Common myeloid progenitor, CD34-positive (primary cell): ENCODE results near the gene ZNF182.
"Not testable (repeated sequence)": the region's sequence is repeated elsewhere in the genome, so short reads cannot be mapped to it uniquely, and the experiment has no call there.

Experiments
- CTCF ChIA-PET: fragments of 350-600 bp; sonication (Branson Sonifier 250); formaldehyde crosslinking; loops from one replicate; lab custom pipeline; 2021; ENCODE audit warnings: antibody characterized with exemption; lab: Charles Lee
- POLR2A ChIA-PET: fragments of 350-600 bp; sonication (Branson Sonifier 250); formaldehyde crosslinking; loops from one replicate; lab custom pipeline; 2021; ENCODE audit warnings: antibody characterized with exemption; lab: Charles Lee
- DNase-seq, 3 donors: peaks; one replicate each; pipeline versions ENCODE4 v3.0.0 to v3.0.0-alpha.2; 2013
- H3K27ac ChIP-seq, 2 experiments: 1 replicate in 1 of 2; 2 replicates in 1 of 2; pipeline ENCODE4 v1.7.0; 2013; ENCODE audit warnings: inconsistent platforms in 2 of 2, low read length in 2 of 2, mild to moderate bottlenecking in 2 of 2, low read depth in 1 of 2, moderate library complexity in 1 of 2; ENCODE audit not compliant: severe bottlenecking in 2 of 2, insufficient read depth in 1 of 2, poor library complexity in 1 of 2
- H3K27me3 ChIP-seq, 5 experiments: replicated peaks in 2 of 5; 1 replicate in 3 of 5; 2 replicates in 2 of 5; pipeline versions ENCODE4 v1.6.1 to v1.7.0; 2013; ENCODE audit warnings: low read length in 4 of 5, mild to moderate bottlenecking in 2 of 5, moderate library complexity in 2 of 5, inconsistent platforms in 1 of 5; ENCODE audit not compliant: insufficient read depth in 5 of 5, control insufficient read depth in 4 of 5
- H3K36me3 ChIP-seq, 4 experiments: 1 replicate in 2 of 4; 2 replicates in 2 of 4; pipeline versions ENCODE4 v1.6.1 to v1.7.0; 2013; ENCODE audit warnings: low read length in 3 of 4, control low read depth in 1 of 4, mild to moderate bottlenecking in 1 of 4; ENCODE audit not compliant: control insufficient read depth in 4 of 4, insufficient read depth in 4 of 4
- H3K4me1 ChIP-seq, 4 experiments: 1 replicate in 3 of 4; 2 replicates in 1 of 4; pipeline versions ENCODE4 v1.6.1 to v1.7.1; 2013; ENCODE audit warnings: low read length in 3 of 4, mild to moderate bottlenecking in 3 of 4, control low read depth in 1 of 4, inconsistent platforms in 1 of 4, moderate library complexity in 1 of 4; ENCODE audit not compliant: control insufficient read depth in 4 of 4, insufficient read depth in 4 of 4; ENCODE audit errors: control extremely low read depth in 1 of 4
- H3K4me3 ChIP-seq, 7 experiments: 1 replicate in 4 of 7; 2 replicates in 3 of 7; pipeline versions ENCODE4 v1.5.1 to v1.7.0; 2013; ENCODE audit warnings: mild to moderate bottlenecking in 7 of 7, low read length in 6 of 7, moderate library complexity in 6 of 7, inconsistent platforms in 2 of 7, low read depth in 2 of 7, control low read depth in 1 of 7; ENCODE audit not compliant: insufficient read depth in 4 of 7, control insufficient read depth in 1 of 7; ENCODE audit errors: extremely low read depth in 1 of 7
- H3K9me3 ChIP-seq, 5 experiments: 1 replicate in 4 of 5; 2 replicates in 1 of 5; pipeline versions ENCODE4 v1.6.1 to v1.7.1; 2013; ENCODE audit warnings: low read length in 4 of 5, mild to moderate bottlenecking in 2 of 5, inconsistent platforms in 1 of 5, low read depth in 1 of 5, moderate library complexity in 1 of 5; ENCODE audit not compliant: control insufficient read depth in 4 of 5, insufficient read depth in 2 of 5; ENCODE audit errors: control extremely low read depth in 1 of 5
- WGBS: methylation state at CpG from one replicate; pipeline ENCODE4 v1.1.5; 2013; ENCODE audit not compliant: insufficient coverage; 5-methylcytosine and 5-hydroxymethylcytosine counted together

ZNF182 gene

GRCh38 chrX:47955295-47955694 lies 48.5 kb downstream of the ZNF182 start:
- H3K27ac ChIP-seq, H3K27me3 ChIP-seq, CTCF ChIA-PET, H3K4me3 ChIP-seq, H3K9me3 ChIP-seq, POLR2A ChIA-PET, H3K4me1 ChIP-seq, H3K36me3 ChIP-seq, DNase-seq: not testable (repeated sequence)
- 100% methylated on average over 4 of the region's 7 CpGs for WGBS

- Histone ChIP-seq H3K4me1 (peaks cover 0 to 1% (median 0%) of the 10 kb centered on the region in 4 experiments), H3K9me3 (peaks cover 0 to 5% (median 0%) of the 10 kb centered on the region in 5 experiments), H3K27ac (no peak overlapping the region), H3K27me3 (no peaks in the 10 kb centered on the region), H3K4me3 (no peak overlapping the region), H3K36me3 (no peaks in the 10 kb centered on the region)
- no CpG with 5 or more reads among the region's 4 CpGs for WGBS
- CTCF ChIA-PET: interaction anchor here (0.6 kb wide), 1 partner anchor 81 kb away, joined by 3 read pairs; no protein-coding TSS in a partner anchor
- POLR2A ChIA-PET: no interaction called here
- no peak for DNase-seq
Observed at GRCh38 chrX:47941423-47941822, 62.4 kb downstream of the ZNF182 start.

DNA sequence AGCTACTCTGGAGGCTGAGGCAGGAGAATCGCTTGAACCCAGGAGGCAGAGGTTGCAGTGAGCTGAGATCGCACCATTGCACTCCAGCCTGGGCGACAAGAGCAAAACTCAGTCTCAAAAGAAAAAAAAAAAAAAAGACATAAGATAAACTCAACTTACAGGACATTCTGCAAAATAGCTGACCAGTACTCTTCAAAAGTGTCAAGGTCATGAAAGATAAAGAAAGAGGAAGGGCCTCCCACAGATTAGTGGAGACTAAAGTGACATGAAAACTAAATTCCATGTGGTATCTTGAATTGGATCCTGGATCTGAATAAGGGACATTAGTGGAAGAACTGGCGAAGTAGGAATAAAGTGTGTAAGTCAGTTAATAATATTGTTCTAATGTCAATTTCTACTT lies 63.3 kb downstream of the ZNF182 start:
- Histone ChIP-seq H3K27me3 (no peaks in the 10 kb centered on the region), H3K9me3 (peaks cover 0 to 5% (median 0%) of the 10 kb centered on the region in 5 experiments), H3K36me3 (no peaks in the 10 kb centered on the region), H3K27ac (no peak overlapping the region), H3K4me3 (no peak overlapping the region), H3K4me1 (peaks cover 0 to 6% (median 0%) of the 10 kb centered on the region in 4 experiments)
- CTCF ChIA-PET: no interaction called here
- POLR2A ChIA-PET: no interaction called here
- no peak for DNase-seq
- no CpG with 5 or more reads among the region's 4 CpGs for WGBS

DNA sequence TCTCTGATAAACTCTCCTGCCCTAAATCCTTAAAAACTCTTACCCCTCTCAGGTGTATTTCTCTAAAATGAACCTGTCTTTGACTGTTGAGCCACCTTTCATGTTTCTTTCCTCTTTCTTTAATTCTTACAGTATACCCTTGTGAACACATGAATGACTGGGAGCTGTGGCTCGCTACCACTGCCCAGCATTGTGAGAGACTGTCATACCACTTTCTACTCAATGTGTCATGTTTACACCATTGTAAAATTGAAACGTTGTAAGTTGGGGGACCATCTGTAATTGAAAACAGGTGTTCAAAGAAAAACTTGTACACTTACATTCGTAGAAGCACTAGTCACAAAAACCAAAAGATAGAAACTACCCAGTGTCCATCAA lies 66.9 kb downstream of the ZNF182 start:
- H3K27ac ChIP-seq: no peak overlapping the region
- DNase-seq: peak in 2 of 3 donors; percentile 31 to 42
- H3K4me1 ChIP-seq: peaks cover 0 to 6% (median 0%) of the 10 kb centered on the region in 4 experiments
- CTCF ChIA-PET: interaction anchor here (1.9 kb wide), 2 partner anchors 16 to 90 kb away, joined by 5 to 6 read pairs; no protein-coding TSS in a partner anchor
- H3K4me3 ChIP-seq: peak overlapping the region in 4 of 7 experiments; percentile 50 to 74 (median 52)
- WGBS: no CpG with 5 or more reads among the region's 3 CpGs
- H3K9me3 ChIP-seq: peaks cover 0 to 5% (median 0%) of the 10 kb centered on the region in 5 experiments
- no peaks in the 10 kb centered on the region for H3K36me3 ChIP-seq
- POLR2A ChIA-PET: no interaction called here
- no peaks in the 10 kb centered on the region for H3K27me3 ChIP-seq

GRCh38 chrX:47936224-47936939 lies 67.4 kb downstream of the ZNF182 start:
- peak overlapping the region in 6 of 7 experiments; percentile 47 to 74 (median 52) for H3K4me3 ChIP-seq
- ChIA-PET CTCF (interaction anchor here (1.3 to 1.9 kb wide), 4 partner anchors 16 to 100 kb away, joined by 3 to 8 read pairs (median 6); no protein-coding TSS in a partner anchor), POLR2A (no interaction called here)
- WGBS: 28% methylated on average over 6 of the region's 15 CpGs
- peaks cover 0 to 5% (median 0%) of the 10 kb centered on the region in 5 experiments for H3K9me3 ChIP-seq
- peak; percentile 69 to 93 (median 88) for DNase-seq
- peak overlapping the region in 1 of 2 experiments; percentile 64 for H3K27ac ChIP-seq
- H3K27me3 ChIP-seq: no peaks in the 10 kb centered on the region
- no peaks in the 10 kb centered on the region for H3K36me3 ChIP-seq
- H3K4me1 ChIP-seq: peaks cover 0 to 6% (median 0%) of the 10 kb centered on the region in 4 experiments

DNA sequence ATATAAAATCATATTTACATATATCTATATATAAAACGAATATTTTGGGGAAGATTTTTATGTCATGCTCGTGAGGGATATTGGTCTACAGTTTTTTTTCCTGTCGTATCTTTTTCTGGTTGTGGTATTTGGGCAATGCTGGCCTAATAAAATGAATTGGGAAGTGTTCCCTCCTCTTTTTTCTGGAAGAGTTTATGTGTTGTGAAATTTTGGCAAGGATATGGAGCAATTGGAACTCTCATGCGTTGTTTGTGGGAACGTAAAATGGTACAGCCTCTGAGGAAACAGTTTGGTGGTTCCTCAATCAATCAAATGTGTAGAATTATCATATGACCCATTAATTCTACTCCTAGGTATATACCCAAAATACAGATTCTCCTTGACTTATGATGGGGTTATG lies 69.8 kb downstream of the ZNF182 start:
- no peak overlapping the region for H3K27ac ChIP-seq
- peaks cover 0 to 5% (median 0%) of the 10 kb centered on the region in 5 experiments for H3K9me3 ChIP-seq
- peaks cover 0 to 6% (median 0%) of the 10 kb centered on the region in 4 experiments for H3K4me1 ChIP-seq
- POLR2A ChIA-PET: no interaction called here
- H3K4me3 ChIP-seq: no peak overlapping the region
- no peak for DNase-seq
- WGBS: no CpG with 5 or more reads among the region's 5 CpGs
- H3K36me3 ChIP-seq: no peaks in the 10 kb centered on the region
- H3K27me3 ChIP-seq: no peaks in the 10 kb centered on the region
- CTCF ChIA-PET: no interaction called here

DNA sequence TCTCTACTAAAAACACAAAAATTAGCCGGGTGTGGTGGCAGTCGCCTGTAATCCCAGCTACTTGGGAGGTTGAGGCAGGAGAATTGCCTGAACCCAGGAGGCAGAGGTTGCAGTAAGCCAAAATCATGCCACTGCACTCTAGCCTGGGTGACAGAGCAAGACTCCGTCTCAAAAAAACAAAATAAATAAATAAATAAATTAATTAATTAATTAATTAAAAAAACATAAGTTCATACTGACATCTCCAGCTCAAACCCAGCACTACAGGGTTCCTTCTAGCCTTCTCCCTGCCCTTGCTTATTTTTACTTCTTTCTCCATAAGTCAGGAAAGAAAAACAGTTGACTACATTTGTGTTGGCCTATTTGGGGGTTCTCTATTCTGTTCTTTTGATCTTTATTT lies 71.8 kb downstream of the ZNF182 start:
- POLR2A ChIA-PET, H3K4me1 ChIP-seq, H3K4me3 ChIP-seq, H3K36me3 ChIP-seq, DNase-seq, H3K27me3 ChIP-seq, H3K27ac ChIP-seq, H3K9me3 ChIP-seq: not testable (repeated sequence)
- CTCF ChIA-PET: interaction anchor here (1.3 kb wide), 2 partner anchors 10 to 78 kb away, joined by 4 read pairs; no protein-coding TSS in a partner anchor
- 80% methylated on average over 1 of the region's 3 CpGs for WGBS
